Epithelial cell of proximal tubule (primary cell): ENCODE results near the gene SIRT7. TPM values are rescaled to one million over a fixed set of nuclear protein-coding genes. Genes with fewer than 3 reads are reported as not detected.
A peak's percentile ranks its signal among the peaks of the same experiment; 100 is the strongest.

ENCODE experiments used
- DNase-seq: peaks from one replicate; pipeline ENCODE4 v3.0.0-alpha.2; 2011; ENCODE audit warnings: low read depth
- H3K4me3 ChIP-seq: 2 replicates; pipeline ENCODE4 v1.5.1; 2011; ENCODE audit warnings: low read depth, mild to moderate bottlenecking, low read length
- total RNA-seq: library from RNA; depleted of rRNA; stranded (reverse); fragments of >200 nt; gene quantifications from 2 replicates; pipeline ENCODE4 v1.2.3, GENCODE V29; 2015
- TF ChIP-seq, protein P1 (sequence below): conservative IDR thresholded peaks from 2 replicates; pipeline ENCODE4 v1.5.1; 2012; ENCODE audit warnings: low read depth, mild to moderate bottlenecking, low read length

SIRT7 gene
- total RNA-seq, 1 donor from 2014 or later = 38.1 TPM

- TF ChIP-seq, protein P1, sequence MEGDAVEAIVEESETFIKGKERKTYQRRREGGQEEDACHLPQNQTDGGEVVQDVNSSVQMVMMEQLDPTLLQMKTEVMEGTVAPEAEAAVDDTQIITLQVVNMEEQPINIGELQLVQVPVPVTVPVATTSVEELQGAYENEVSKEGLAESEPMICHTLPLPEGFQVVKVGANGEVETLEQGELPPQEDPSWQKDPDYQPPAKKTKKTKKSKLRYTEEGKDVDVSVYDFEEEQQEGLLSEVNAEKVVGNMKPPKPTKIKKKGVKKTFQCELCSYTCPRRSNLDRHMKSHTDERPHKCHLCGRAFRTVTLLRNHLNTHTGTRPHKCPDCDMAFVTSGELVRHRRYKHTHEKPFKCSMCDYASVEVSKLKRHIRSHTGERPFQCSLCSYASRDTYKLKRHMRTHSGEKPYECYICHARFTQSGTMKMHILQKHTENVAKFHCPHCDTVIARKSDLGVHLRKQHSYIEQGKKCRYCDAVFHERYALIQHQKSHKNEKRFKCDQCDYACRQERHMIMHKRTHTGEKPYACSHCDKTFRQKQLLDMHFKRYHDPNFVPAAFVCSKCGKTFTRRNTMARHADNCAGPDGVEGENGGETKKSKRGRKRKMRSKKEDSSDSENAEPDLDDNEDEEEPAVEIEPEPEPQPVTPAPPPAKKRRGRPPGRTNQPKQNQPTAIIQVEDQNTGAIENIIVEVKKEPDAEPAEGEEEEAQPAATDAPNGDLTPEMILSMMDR = no peak
- peak; percentile 74 for DNase-seq
- no peak overlapping the region for H3K4me3 ChIP-seq
Observed at GRCh38 chr17:81885869-81886548, 32.0 kb downstream of the SIRT7 start.

- H3K4me3 ChIP-seq = no peak overlapping the region
- TF ChIP-seq, protein P1 = no peak
- DNase-seq = no peak
Observed at GRCh38 chr17:81885454-81885853, 32.5 kb downstream of the SIRT7 start.

GRCh38 chr17:81884968-81885367 lies 33.0 kb downstream of the SIRT7 start:
- no peak for DNase-seq
- TF ChIP-seq, protein P1 = no peak
- H3K4me3 ChIP-seq = no peak overlapping the region

DNA sequence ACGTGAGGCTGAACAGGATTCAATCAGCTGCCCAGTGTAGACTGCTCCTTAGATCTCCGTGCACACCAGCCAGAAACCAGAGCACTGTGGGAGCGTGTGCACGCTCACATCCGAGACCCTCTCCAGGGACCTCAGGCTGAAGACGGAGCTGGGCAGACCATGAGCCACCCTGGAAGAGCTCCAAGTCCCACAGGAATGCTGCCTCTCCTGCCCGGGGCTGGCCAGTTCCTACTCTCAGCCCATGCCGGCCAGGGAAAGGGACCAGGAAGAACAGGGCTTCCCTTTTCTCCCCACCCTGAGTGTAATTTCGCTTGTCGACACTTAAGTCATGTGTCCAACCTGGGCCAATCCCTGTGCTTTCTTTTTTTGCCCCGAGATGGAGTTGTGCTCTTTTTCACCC lies 33.5 kb downstream of the SIRT7 start:
- TF ChIP-seq, protein P1 = no peak
- DNase-seq = no peak
- H3K4me3 ChIP-seq = no peak overlapping the region

DNA sequence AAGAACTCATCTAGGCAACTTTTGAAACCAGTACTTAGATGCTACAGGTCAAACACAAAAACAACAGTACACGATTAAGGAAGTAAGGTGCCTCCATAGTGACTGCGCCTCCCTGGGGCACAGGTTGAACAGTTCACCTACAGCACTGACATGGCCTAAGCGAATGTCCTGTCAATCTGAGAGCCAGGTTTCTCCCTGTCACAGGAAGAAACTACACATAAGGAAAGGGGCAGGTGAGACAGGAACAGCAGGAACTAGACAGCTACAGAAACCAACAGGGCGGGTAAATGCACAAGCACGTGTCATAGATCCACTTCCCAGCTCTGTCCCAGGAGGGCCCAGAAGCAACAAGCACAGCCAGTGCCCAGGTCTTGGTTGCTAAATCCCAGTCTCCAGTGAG lies 38.9 kb downstream of the SIRT7 start:
- H3K4me3 ChIP-seq = no peak overlapping the region

GRCh38 chr17:81878294-81878693 lies 39.7 kb downstream of the SIRT7 start:
- H3K4me3 ChIP-seq = no peak overlapping the region
- TF ChIP-seq, protein P1 = no peak
- no peak for DNase-seq

More for the DNA sequence above, 38.9 kb downstream of the SIRT7 start:
- TF ChIP-seq, protein P1 = no peak
- no peak for DNase-seq

DNA sequence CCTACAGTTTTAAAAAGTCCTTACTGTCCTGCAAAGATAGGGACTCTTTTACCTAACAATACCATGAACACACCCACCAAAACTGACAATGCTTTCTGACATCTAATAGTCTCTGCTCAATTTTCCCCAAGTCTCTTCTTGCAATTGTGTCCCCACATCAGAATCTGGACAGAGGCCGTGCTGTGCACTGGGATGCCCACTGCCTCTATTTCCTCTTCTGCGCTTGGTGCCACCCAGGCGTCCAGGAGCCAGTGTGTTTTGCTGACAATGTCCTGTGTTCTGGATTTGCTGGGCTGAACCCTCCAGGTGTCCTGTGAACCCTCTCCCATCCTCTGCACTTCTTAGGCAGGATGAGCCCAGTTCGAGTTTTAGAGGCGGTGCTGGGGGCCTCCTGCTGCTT lies 40.4 kb downstream of the SIRT7 start:
- no peak for DNase-seq
- no peak overlapping the region for H3K4me3 ChIP-seq
- TF ChIP-seq, protein P1 = no peak
